Measurements from ENCODE around the gene FSD1.
"Not testable (repeated sequence)": the region's sequence is repeated elsewhere in the genome, so short reads cannot be mapped to it uniquely, and the experiment has no call there.

FSD1 gene

GRCh38 chr19:4319067-4319718 lies 14.8 kb downstream of the FSD1 start:
- DNase-seq (ENCODE audit: low spot score) = no peak

DNA sequence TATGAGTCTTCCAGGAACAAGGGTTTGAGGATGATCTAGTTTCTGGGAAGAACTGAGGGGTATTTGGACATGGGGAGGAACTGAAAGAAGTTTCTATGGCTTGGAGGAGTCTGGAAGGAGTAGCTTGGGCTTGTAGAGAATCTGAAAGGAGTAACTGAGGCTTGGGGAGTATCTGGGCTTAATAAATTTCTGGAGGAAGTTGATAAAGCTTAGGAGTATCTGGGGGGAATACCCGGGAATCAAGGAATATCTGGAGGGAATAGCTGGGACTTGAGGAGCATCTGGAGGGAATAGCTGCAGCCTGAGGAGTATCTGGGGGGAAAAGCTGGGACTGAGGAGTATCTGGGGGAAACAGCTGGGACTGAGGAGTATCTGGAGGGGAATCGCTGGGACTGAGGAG lies 16.0 kb downstream of the FSD1 start:
- DNase-seq (ENCODE audit: low spot score) = no peak

- no peak for DNase-seq (ENCODE audit: low spot score)
These were observed 18.7 kb downstream of the FSD1 start for GRCh38 chr19:4322942-4323665.

DNA sequence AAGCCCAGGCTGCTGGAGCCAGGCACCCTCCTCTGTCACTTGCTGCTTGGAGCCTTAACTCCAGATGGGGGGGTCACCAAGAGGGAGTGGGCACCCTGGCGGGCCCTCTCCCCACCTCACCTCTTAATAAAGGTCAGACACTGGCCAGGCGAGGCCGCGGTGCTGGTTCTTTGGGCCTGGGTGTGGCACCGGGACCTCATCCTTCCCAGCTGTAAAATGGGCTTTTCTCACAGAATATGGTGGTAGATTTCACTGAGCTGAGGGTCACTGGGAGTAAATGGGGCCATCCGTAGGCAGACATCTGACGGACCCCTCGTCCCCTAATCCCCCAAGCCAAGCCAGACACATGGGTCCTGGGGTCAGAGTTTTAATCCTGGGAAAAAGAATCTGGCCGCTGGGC lies 19.3 kb downstream of the FSD1 start:
- no peak for DNase-seq (ENCODE audit: low spot score)

- no peak for DNase-seq (ENCODE audit: low spot score)
These were observed 19.8 kb downstream of the FSD1 start for GRCh38 chr19:4324228-4324627.

GRCh38 chr19:4326215-4326836 lies 21.9 kb downstream of the FSD1 start:
- DNase-seq (ENCODE audit: low spot score) = no peak

DNA sequence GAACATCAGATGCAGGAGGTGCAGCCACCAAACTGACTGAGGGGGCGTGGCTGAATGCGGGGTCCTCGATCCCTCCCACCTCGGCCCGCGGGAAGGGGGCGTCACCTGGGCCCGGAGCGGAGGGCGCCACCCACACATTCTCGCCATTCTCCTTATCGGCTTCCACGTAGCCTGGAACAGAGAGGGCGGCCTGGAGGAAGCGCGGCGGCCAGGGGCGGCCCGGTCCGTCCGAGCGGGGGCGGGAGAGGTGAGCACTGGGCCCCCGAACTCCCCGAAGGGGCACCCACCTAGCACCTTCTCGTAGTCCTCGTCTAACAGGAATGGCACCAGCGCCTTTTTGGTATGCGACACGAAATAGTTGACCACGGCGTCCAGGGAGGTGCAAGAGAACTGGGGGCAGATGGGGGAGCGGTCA lies 22.4 kb downstream of the FSD1 start:
- DNase-seq (ENCODE audit: low spot score) = no peak

DNA sequence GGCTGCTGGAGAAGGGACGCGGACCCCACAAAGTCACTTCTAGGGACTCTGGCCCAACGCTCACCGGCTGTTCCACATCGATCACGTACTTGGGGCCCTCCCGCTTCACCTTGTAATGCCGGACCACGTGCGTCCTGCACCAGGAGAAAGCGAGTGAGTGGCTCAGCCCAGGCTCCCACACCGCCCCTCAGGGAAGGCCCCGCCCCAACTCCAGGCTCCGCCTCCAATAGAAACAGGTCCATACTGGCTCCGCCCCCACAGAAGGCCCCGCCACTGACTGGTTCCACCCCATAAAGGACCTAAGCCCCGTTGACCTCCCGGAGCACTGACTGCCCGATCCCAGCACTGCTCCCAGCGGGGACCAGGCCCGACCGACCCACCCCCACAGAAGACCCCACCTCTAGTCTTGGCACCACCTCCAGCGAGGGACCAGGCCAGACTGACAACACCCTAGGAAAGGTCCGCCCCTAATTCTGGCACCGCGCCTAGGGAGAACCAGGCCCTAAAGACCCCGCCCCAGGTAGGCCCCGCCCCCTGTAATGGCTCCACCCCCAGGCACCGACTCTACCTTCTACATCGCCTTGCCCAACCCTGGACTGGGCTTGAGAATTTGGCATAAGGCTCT lies 23.0 kb downstream of the FSD1 start:
- no peak for DNase-seq (ENCODE audit: low spot score)

GRCh38 chr19:4327877-4328242 lies 23.5 kb downstream of the FSD1 start:
- DNase-seq (ENCODE audit: low spot score) = no peak

DNA sequence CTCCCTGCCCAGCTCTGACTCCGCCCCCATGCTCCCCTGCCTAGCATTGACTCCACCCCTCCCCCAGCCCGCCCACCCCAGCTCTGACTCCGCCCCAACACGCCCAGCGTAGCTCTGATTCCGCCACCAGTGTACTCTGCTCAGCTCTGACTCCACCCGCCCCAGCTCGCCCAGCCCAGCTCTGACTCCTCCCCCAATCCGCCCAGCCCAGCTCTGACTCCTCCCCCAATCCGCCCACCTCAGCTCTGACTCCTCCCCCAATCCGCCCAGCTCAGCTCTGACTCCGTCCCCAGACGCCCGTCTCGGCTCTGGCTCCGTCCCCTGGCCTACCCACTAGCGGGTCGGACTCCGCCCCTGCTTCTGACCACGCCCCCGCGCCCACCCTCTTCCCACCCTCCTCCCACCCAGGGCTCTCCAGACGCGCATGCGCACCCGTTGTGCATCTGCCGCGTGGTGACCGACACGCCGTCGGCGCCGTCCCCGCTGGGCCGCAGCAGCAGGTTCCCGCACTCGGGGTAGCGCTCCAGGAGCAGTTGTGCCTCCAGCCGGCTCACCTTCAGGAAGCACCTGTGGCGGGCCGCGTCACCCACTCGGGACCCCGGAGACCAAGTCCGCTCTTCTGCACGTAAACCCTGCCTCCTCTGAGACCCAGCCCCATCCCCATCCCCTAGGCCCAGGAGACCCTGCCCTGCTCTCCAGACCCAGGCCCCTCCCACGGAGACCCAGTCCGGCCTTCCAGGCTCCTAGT lies 24.0 kb downstream of the FSD1 start:
- peak; percentile 65 for DNase-seq (ENCODE audit: low spot score)

DNA sequence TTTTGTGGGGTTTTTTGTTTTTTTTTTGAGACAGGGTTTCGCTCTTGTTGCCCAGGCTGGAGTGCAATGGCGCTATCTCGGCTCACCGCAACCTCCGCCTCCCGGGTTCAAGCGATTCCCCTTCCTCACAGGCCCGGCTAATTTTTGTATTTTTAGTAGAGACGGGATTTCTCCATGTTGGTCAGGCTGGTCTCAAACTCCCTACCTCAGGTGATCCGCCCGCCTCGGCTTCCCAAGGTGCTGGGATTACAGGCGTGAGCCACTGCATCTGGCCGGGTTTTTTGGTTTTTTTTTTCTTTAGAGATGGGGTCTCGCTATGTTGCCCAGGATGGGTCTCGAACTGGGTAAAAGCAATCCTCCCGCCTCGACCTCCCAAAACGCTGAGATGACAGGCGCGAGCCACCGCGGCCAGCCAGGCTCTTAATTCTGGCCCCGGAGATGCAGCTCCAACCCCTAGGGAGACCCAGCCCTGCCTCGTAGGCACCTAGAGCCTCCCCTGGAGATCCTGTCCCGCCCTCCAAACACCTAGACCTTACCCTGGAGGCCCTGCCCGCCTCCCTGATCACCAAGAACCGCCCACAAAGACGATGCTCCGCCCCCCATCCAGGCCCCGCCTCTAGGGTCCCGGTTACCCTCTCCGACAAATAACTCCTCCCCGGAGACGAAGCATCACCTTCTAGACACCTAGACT lies 24.7 kb downstream of the FSD1 start:
- DNase-seq (ENCODE audit: low spot score) = not testable (repeated sequence)

DNA sequence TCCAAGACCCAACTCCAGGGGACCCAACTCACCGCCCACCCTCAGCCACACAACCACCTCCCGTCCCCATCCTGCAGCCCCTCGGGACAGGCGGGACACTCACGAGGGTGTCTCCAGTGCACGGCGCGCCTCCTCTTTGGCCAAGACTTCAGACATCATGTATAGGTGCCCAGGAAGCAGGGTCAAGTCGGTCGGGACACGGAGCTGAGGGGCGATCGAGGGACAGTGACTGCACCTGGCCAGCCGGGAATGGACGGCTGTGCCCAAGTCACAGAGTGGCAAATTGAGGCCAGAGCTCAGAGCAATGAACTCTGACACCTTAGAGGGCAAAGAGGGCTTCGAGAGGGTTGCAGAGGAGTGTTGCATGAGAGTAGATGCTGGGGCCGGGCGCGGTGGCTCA lies 25.5 kb downstream of the FSD1 start:
- no peak for DNase-seq (ENCODE audit: low spot score)

DNA sequence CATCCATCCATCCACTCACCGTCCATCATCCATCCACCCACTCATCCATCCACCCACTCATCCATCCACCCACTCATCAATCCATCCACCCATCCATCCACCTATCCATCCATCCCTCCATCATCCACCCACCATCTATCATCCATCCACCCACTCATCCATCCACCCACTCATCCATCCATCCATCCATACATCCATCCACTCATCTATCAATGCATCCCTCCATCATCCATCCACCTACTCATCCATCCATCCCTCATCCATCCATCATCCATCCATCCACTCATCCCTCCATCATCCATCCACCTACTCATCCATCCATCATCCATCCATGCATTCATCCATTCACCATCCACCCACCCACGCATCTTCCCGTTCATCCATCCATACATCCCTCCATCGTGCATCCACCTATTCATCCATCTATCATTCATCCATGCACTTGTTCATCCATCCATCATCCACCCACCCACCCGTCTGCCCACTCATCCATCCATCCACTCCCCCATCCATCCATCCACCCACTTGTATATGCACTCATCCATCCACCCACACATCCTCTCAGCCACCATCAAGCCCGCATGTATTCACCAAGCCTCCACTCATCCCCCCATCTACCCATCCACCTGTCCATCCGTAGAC lies 30.7 kb downstream of the FSD1 start:
- DNase-seq (ENCODE audit: low spot score) = no peak

DNA sequence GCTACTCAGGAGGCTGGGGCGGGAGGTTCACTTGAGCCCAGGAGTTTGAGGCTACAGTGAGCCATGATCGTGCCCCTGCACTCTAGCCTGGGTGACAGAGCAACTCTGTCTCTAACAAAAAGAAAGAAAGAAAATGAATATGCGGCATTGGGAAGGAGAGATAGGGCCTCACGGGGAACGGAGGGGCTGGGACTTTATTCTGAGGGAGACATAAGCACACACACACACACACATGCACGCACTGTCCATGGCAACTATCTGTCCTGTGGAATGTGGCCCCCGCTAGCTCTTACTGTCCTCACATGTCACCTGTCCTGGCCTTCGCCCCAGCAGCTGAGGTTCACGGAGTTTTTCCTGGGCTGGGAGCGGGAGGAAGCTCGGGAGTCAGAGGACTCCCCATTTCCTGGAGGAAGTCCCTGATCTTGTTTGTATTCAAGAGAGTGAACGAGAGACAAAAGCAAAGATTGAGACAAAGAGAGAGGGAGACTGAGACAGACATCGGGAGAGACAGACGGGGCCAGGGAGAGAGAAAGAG lies 33.6 kb downstream of the FSD1 start:
- DNase-seq (ENCODE audit: low spot score) = no peak

- DNase-seq (ENCODE audit: low spot score) = no peak
These were observed 34.3 kb downstream of the FSD1 start, which contains the start of gene STAP2 for GRCh38 chr19:4338441-4339355. STAP2 (minus strand) TSS chr19:4338827; CDS start chr19:4338753, 74 bp downstream.

GRCh38 chr19:4342314-4342614 lies 37.9 kb downstream of the FSD1 start:
- peak; percentile 48 for DNase-seq (ENCODE audit: low spot score)

- peak; percentile 100 for DNase-seq (ENCODE audit: low spot score)
These were observed 38.4 kb downstream of the FSD1 start for GRCh38 chr19:4342615-4343369.

DNA sequence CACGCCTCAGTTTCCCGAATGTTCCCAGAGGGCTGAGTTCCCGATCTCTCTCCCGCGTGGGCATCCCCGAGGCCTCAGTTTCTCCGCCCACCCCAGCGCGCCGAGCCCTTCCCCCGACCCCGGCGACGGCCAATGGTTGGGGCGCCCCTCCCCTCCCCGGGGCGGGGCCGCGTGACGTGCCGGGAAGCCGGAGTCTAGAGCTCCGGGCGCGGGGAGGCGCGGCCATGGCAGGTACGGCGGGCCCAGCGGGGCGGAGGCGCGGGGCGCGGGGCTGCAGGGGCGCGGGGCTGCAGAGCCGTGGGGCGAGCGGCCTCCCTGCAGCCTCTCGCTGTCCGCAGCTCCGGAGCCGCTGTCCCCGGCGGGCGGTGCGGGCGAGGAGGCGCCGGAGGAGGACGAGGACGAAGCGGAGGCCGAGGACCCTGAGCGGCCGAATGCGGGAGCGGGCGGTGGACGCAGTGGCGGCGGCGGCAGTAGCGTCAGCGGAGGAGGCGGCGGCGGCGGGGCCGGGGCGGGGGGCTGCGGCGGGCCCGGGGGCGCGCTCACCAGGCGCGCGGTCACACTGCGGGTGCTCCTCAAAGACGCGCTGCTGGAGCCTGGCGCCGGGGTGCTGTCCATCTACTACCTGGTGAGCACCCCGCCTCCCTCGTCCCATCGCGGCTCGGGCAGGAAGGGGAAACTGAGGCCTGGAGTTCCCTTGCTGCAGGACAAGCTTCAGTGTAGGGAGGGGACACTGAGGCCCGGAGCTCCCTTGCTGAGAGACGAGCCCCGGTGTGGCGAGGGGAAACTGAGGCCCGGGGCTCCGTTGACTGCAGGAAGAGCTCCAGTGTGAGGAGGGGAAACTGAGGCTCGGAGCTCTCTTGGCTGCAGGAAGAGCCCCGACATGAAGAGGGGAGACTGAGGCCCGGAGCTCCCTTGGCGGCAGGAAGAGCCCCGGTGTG lies 39.2 kb downstream of the FSD1 start, which contains the start of gene MPND:
TSS of gene MPND (plus strand) at position 193 of the 938 bp plus-strand sequence. CDS start at position 225, 32 bp downstream.
- DNase-seq (ENCODE audit: low spot score) = peak; percentile 78

Measured in RKO (cell line).